ENCODE measurements around the gene SLAMF8.

SLAMF8 gene

DNA sequence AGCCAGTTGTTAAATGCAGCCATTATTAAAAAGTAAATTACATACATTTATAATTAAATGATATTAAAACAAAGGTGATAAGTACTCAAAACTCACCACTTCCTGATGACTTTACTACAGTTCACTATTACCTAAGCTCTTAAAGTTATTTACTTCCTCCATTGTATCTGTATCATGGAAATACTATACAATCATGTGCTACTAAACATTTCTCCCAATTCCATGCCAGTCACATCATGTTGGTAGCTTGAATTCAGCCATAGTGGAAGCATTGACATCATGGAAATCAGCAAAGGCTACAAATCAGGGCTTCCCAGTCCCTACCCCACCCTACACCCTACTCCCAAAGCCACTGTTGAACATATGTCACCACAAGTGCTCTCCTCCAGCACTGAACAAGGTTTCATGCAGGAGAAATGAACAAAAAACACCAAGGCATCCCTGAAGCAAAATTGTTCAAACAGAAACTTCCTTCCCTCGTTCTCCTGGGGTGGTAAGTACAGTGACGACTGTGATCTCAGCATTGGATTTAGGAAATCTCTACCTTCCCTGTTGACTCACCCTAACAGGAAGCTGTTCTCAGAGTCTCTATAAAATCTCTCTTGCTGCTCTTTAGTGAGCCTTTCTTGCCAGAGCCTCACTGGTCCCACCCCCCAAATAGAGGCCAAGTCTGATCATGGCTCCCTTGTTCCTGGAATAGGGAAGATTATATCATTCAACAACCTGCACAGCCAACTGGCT, 23.1 kb downstream of the SLAMF8 start:
- Histone ChIP-seq H3K4me1 (ENCODE audit: control insufficient read depth, insufficient read depth, low read length) (peaks cover 18% of the 10 kb centered on the region), H3K27me3 (replicated peaks; ENCODE audit: control insufficient read depth, insufficient read depth, low read length) (no peaks in the 10 kb centered on the region), H3K4me3 (ENCODE audit: low read length) (no peak overlapping the region), H3K36me3 (ENCODE audit: control insufficient read depth, insufficient read depth, low read length, severe bottlenecking) (no peaks in the 10 kb centered on the region), H3K9me3 (ENCODE audit: control insufficient read depth, low read length) (no peaks in the 10 kb centered on the region), H3K9ac (ENCODE audit: low read length) (no peak overlapping the region)
- DNase-seq (ENCODE audit: low read depth), result peak; percentile 16

DNA sequence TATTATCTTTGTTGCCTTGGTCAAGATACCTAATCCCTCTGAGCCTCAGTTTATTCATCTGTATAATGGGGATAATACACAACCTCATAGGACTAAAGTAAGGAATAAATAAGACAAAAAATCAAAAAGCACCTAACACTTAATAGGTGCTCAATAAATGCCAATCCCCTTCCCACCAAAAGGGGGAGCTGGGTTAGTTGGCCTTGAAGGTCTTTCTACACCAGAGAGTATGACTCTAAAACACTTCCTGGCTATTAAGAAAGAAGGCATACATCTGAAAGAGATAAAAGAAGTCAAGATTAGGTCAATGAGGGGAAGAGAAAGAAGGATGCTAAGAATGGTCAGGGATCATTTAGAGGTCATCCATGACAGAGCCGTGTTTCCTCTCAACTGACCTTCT, 24.7 kb downstream of the SLAMF8 start:
- Histone ChIP-seq H3K36me3 (ENCODE audit: control insufficient read depth, insufficient read depth, low read length, severe bottlenecking) (no peaks in the 10 kb centered on the region), H3K9me3 (ENCODE audit: control insufficient read depth, low read length) (no peaks in the 10 kb centered on the region), H3K4me3 (ENCODE audit: low read length) (no peak overlapping the region), H3K9ac (ENCODE audit: low read length) (no peak overlapping the region), H3K27me3 (replicated peaks; ENCODE audit: control insufficient read depth, insufficient read depth, low read length) (no peaks in the 10 kb centered on the region), H3K4me1 (ENCODE audit: control insufficient read depth, insufficient read depth, low read length) (peaks cover 24% of the 10 kb centered on the region)
- no peak for DNase-seq (ENCODE audit: low read depth)

DNA sequence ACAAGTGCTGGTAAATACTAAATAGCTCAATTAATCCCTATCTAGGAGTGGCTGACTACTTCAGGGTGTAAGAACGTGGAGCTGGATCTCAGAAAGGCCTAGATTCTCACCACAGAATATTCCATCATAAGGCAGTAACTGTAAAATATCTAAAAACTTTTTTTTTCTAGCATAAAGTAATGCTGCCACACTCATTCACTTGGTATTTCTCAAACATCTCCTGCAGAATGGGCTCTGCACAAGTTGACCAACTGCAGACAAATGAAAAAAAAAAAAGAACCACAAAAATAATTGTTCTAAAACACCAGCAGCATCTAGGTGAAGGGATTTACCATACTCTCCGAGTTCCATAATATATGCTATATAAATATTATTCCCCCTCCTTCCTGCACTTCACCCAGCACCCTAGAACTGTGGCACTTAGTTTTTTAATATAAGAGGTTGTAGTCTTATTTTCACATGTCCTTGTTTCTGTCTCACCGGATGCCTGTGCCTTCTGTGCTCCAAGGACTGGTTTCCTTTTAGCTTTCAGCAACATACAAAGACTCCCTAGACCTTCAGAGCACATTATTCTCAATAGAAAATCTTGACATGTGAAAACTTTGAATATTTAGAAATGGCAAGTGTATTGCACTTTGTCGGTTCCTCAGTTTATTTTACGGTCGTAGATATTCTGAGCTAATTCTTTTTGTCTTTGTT, 26.9 kb downstream of the SLAMF8 start:
- H3K27me3 ChIP-seq (replicated peaks; ENCODE audit: control insufficient read depth, insufficient read depth, low read length), result no peaks in the 10 kb centered on the region
- H3K9me3 ChIP-seq (ENCODE audit: control insufficient read depth, low read length), result no peaks in the 10 kb centered on the region
- H3K4me3 ChIP-seq (ENCODE audit: low read length), result peak overlapping the region; percentile 87
- H3K9ac ChIP-seq (ENCODE audit: low read length), result peak overlapping the region; percentile 93
- H3K36me3 ChIP-seq (ENCODE audit: control insufficient read depth, insufficient read depth, low read length, severe bottlenecking), result no peaks in the 10 kb centered on the region
- peak; percentile 60 for DNase-seq (ENCODE audit: low read depth)
- peaks cover 24% of the 10 kb centered on the region for H3K4me1 ChIP-seq (ENCODE audit: control insufficient read depth, insufficient read depth, low read length)

DNA sequence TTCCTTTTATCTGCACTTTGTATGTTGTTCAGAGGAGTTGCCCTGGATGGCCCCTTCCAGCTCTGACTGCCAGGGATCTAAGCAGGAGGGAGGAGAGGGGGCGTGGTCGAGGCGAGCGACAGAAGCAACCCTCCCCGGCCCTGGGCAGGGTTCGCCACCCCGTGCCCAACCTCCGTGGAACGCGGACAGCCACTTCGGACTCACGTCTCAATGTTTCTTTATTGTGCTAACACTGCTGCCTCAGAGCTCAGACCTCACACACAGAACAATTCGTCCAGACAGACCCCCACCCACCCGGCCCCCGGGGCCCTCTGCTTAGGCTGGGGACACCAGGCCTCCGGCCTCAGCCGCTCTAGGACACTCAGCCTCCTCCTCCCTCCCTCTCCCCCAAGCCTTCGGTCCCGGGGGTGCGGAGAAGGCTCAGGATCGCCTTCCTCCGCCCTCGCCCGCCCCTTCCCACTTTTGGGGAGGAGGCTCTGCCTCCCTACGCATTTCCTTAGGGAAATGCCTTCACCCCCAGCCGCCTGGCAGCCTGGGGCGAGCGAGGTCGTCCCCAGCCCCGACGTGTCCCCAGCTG, 27.5 kb downstream of the SLAMF8 start:
- DNase-seq (ENCODE audit: low read depth), result peak; percentile 82
- Histone ChIP-seq H3K4me1 (ENCODE audit: control insufficient read depth, insufficient read depth, low read length) (peaks cover 22% of the 10 kb centered on the region), H3K9me3 (ENCODE audit: control insufficient read depth, low read length) (no peaks in the 10 kb centered on the region), H3K4me3 (ENCODE audit: low read length) (peak overlapping the region; percentile 87), H3K27me3 (replicated peaks; ENCODE audit: control insufficient read depth, insufficient read depth, low read length) (no peaks in the 10 kb centered on the region), H3K9ac (ENCODE audit: low read length) (peak overlapping the region; percentile 93), H3K36me3 (ENCODE audit: control insufficient read depth, insufficient read depth, low read length, severe bottlenecking) (no peaks in the 10 kb centered on the region)

DNA sequence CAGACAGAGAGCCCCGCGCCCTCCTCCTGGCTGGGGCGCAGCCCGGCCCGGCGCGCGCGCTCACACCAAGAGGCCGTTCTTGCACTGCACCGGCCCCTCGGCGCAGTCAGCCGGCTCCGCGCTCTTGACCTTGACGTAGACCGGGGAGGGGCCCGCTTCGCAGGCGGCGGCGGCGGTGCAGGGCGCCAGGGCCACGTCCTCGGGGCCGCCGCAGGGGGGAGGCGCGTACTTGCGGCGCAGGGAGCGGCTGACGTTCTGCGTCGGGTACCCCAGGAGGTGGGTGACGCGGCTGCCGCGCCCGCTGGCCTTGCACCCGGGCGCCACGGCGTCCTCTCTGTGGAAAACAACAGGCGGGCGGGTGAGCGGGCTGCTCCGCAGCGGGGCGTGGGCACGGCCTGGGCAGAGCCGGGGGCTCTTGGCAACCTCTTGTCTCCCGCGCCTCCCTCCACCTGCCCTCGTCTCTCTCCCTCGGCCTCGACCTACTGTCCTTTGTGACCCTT, 28.1 kb downstream of the SLAMF8 start:
- peak; percentile 92 for DNase-seq (ENCODE audit: low read depth)
- no peaks in the 10 kb centered on the region for H3K36me3 ChIP-seq (ENCODE audit: control insufficient read depth, insufficient read depth, low read length, severe bottlenecking)
- H3K4me1 ChIP-seq (ENCODE audit: control insufficient read depth, insufficient read depth, low read length), result peaks cover 19% of the 10 kb centered on the region
- peak overlapping the region; percentile 93 for H3K9ac ChIP-seq (ENCODE audit: low read length)
- no peaks in the 10 kb centered on the region for H3K9me3 ChIP-seq (ENCODE audit: control insufficient read depth, low read length)
- H3K4me3 ChIP-seq (ENCODE audit: low read length), result peak overlapping the region; percentile 87
- H3K27me3 ChIP-seq (replicated peaks; ENCODE audit: control insufficient read depth, insufficient read depth, low read length), result no peaks in the 10 kb centered on the region

DNA sequence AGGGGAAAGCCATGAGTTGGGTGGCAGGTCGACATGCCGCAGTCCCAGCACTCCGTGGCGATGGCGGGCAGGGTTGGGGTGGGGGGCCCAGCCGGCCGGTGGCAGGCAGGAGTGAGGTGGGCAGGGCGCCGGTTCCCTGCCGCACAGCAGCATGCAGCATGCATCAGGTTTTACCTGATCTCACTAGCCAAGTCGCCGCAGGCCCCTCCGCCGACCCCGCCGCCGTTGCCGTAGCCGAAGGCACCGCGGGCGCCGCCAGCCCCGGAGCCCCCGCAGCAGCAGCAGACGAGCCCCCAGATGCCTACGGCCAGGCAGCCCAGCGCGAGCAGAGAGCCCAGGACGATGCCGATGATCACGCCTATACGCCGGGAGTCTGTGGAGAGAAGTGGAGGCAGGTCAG, 29.0 kb downstream of the SLAMF8 start:
- H3K9ac ChIP-seq (ENCODE audit: low read length), result no peak overlapping the region
- H3K36me3 ChIP-seq (ENCODE audit: control insufficient read depth, insufficient read depth, low read length, severe bottlenecking), result no peaks in the 10 kb centered on the region
- no peaks in the 10 kb centered on the region for H3K27me3 ChIP-seq (replicated peaks; ENCODE audit: control insufficient read depth, insufficient read depth, low read length)
- DNase-seq (ENCODE audit: low read depth), result no peak
- peaks cover 24% of the 10 kb centered on the region for H3K4me1 ChIP-seq (ENCODE audit: control insufficient read depth, insufficient read depth, low read length)
- H3K9me3 ChIP-seq (ENCODE audit: control insufficient read depth, low read length), result no peaks in the 10 kb centered on the region
- peak overlapping the region; percentile 87 for H3K4me3 ChIP-seq (ENCODE audit: low read length)

DNA sequence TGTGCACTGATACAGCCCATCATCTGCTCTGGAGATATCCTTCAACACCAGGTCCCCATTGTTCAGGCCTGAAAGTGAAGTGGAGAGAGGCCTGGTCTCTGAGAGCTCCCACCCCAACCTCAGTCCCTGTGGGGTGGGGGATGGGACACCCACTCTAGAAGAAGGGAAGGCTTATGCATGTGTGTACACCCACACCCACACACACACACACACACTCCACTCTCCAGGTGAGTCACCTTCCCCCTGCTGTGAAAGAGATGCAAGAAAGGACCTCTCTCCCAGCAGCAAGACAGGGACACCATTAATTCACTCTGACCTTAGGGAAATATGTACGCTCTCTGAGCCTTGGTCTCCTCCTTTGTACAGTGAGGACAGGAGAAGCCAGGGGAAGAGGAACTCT, 29.9 kb downstream of the SLAMF8 start:
- no peaks in the 10 kb centered on the region for H3K36me3 ChIP-seq (ENCODE audit: control insufficient read depth, insufficient read depth, low read length, severe bottlenecking)
- no peak overlapping the region for H3K9ac ChIP-seq (ENCODE audit: low read length)
- no peaks in the 10 kb centered on the region for H3K9me3 ChIP-seq (ENCODE audit: control insufficient read depth, low read length)
- H3K27me3 ChIP-seq (replicated peaks; ENCODE audit: control insufficient read depth, insufficient read depth, low read length), result no peaks in the 10 kb centered on the region
- no peak for DNase-seq (ENCODE audit: low read depth)
- H3K4me3 ChIP-seq (ENCODE audit: low read length), result no peak overlapping the region
- peaks cover 24% of the 10 kb centered on the region for H3K4me1 ChIP-seq (ENCODE audit: control insufficient read depth, insufficient read depth, low read length)

DNA sequence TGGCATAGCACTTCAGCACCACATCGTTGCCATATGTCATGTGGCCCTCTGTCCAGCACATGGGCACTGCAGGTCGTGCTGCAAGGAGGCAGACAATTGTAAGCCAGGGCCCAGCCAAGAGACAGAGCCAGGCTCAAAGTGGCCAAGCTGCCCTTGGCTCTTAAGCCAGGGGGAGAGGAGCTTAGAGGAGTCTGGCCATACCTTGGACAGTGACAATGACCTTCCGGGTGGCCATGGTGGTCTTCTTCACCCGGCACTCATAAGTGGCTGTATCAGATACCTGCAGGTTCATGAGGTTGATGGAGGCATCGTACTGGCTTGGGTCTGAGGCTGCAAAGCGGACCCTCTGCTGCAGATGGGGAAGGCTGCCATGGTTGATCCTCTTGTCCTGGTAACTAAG, 31.2 kb downstream of the SLAMF8 start:
- Histone ChIP-seq H3K9ac (ENCODE audit: low read length) (no peak overlapping the region), H3K4me3 (ENCODE audit: low read length) (no peak overlapping the region), H3K27me3 (replicated peaks; ENCODE audit: control insufficient read depth, insufficient read depth, low read length) (no peaks in the 10 kb centered on the region), H3K4me1 (ENCODE audit: control insufficient read depth, insufficient read depth, low read length) (peaks cover 23% of the 10 kb centered on the region), H3K36me3 (ENCODE audit: control insufficient read depth, insufficient read depth, low read length, severe bottlenecking) (no peaks in the 10 kb centered on the region), H3K9me3 (ENCODE audit: control insufficient read depth, low read length) (no peaks in the 10 kb centered on the region)
- no peak for DNase-seq (ENCODE audit: low read depth)

DNA sequence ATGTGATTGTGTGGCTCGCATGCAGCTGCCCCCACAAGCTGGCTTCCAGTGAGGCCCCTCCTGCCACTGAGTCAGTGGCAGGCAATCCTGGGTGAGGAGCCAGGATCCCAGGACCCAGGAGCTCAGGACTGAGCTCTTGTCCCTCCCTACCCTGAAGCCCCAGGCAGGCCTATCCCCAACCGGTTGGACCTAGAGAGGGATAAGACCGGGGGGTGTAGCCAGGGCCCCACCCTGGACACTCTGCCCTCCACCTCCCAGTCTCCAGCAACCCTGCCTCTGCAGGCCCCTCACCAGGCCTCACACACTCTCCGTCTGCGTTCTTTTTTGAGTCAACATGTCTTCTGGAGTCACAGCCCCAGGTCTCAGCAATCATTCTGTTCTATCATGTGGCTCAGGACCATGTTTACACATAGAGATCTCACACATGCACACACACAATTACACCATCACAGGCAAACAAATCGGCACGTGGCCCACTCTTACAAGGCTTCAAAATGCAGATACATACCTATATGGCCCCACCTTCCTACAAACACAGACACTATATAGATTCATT, 33.2 kb downstream of the SLAMF8 start:
- Histone ChIP-seq H3K9ac (ENCODE audit: low read length) (no peak overlapping the region), H3K4me3 (ENCODE audit: low read length) (no peak overlapping the region), H3K4me1 (ENCODE audit: control insufficient read depth, insufficient read depth, low read length) (peaks cover 11% of the 10 kb centered on the region), H3K27me3 (replicated peaks; ENCODE audit: control insufficient read depth, insufficient read depth, low read length) (no peaks in the 10 kb centered on the region), H3K9me3 (ENCODE audit: control insufficient read depth, low read length) (no peaks in the 10 kb centered on the region), H3K36me3 (ENCODE audit: control insufficient read depth, insufficient read depth, low read length, severe bottlenecking) (no peaks in the 10 kb centered on the region)
- DNase-seq (ENCODE audit: low read depth), result no peak

DNA sequence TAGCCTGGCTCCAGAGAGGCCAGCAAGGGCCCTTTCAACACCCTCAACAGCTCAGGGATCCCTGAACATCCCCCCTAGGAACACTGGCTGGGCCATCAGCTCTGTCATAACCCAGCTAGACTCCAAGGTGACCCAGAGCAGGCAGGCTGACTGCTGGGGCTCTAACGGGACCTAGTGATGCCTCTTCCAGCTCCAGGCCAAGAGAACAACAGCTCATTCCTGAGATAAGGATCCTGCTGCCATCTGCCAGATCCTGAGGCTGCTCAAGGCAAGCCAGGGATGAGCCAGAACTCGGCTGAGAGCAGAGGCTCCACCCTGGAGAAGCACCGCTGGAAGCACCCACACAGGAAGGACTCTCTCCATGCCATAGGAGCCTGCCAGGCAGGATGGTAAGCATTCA, 33.8 kb downstream of the SLAMF8 start:
- Histone ChIP-seq H3K9ac (ENCODE audit: low read length) (no peak overlapping the region), H3K27me3 (replicated peaks; ENCODE audit: control insufficient read depth, insufficient read depth, low read length) (no peaks in the 10 kb centered on the region), H3K9me3 (ENCODE audit: control insufficient read depth, low read length) (no peaks in the 10 kb centered on the region), H3K4me3 (ENCODE audit: low read length) (no peak overlapping the region), H3K36me3 (ENCODE audit: control insufficient read depth, insufficient read depth, low read length, severe bottlenecking) (no peaks in the 10 kb centered on the region), H3K4me1 (ENCODE audit: control insufficient read depth, insufficient read depth, low read length) (peaks cover 5% of the 10 kb centered on the region)
- DNase-seq (ENCODE audit: low read depth), result no peak

DNA sequence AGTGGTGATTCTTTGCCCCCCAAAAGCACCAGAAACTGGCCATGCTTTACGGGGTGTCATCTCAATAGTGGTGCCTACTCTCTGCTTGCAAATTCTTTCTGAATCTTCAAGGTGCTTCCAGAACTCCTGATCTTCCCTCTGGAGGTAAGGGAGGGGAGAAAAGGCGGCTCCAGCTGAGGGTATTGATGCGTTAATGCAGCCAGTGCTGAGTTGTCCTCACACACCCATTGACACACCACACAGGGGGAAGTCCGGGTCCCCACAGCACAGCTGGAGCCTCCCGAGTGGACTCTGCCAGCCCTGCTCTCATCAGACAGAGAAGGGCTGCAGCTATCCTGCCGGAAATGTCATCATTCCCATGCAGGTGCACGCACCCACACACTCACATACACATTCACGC, 34.5 kb downstream of the SLAMF8 start:
- Histone ChIP-seq H3K4me1 (ENCODE audit: control insufficient read depth, insufficient read depth, low read length) (peaks cover 4% of the 10 kb centered on the region), H3K9ac (ENCODE audit: low read length) (no peak overlapping the region), H3K4me3 (ENCODE audit: low read length) (no peak overlapping the region), H3K9me3 (ENCODE audit: control insufficient read depth, low read length) (no peaks in the 10 kb centered on the region), H3K27me3 (replicated peaks; ENCODE audit: control insufficient read depth, insufficient read depth, low read length) (peaks cover 2% of the 10 kb centered on the region), H3K36me3 (ENCODE audit: control insufficient read depth, insufficient read depth, low read length, severe bottlenecking) (no peaks in the 10 kb centered on the region)
- no peak for DNase-seq (ENCODE audit: low read depth)

All from adipocyte (in vitro differentiated cells).